Pons (tissue), 1 donor: ENCODE measurements around the gene BLOC1S4.
"Not testable (repeated sequence)": the region's sequence is repeated elsewhere in the genome, so short reads cannot be mapped to it uniquely, and the experiment has no call there.

Source experiments
- DNase-seq: peaks from one replicate; pipeline ENCODE4 v3.0.0-alpha.2; 2016; ENCODE audit warnings: low spot score

The BLOC1S4 gene

GRCh38 chr4:6742507-6742906 lies 26.5 kb downstream of the BLOC1S4 start:
- DNase-seq = no peak

GRCh38 chr4:6742989-6743388 lies 27.0 kb downstream of the BLOC1S4 start:
- DNase-seq = no peak

GRCh38 chr4:6746721-6747293 lies 30.8 kb downstream of the BLOC1S4 start:
- no peak for DNase-seq

GRCh38 chr4:6747294-6748051 lies 31.5 kb downstream of the BLOC1S4 start:
- no peak for DNase-seq

- no peak for DNase-seq
Observed at GRCh38 chr4:6748286-6748685, 32.3 kb downstream of the BLOC1S4 start.

DNA sequence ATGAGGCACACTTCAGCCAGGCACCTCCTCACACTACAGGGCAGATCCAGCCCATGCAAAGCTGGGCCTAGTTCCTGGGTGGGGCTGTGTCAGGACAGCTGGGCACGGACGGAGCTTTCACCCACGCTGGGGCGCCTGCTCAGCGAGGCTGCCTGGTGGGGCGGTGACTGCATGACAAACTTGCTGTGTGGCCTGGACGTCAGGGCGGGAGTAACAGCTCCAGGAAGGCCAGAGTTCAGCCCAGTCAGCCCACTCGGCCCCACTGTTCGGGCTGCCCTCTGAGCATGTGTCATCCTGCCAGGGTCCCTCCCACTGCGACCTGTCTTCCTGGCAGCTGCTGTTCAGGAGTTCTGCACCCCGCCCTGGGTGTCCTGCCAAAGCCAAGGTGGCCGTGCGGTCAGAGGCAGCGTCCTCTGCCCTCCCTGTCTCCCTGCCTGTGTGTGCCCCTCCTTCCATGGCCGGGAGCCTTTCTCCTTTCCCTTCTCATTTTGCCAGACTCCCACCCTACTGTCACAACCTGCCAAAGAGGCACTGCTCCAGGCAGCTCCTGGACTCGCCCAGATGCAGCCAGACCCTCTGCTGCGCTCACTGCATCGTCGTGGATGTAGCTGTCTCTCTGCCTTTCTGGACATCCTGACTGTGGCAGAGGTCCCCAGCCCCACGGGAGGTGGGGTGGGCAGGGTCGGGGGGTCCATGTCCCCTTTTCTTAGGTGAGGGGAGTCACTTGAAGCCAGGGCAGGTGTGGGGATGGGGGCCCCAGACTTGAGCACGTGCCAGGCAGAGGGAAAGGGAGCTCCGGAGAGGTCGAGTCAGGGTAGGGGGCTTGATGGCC lies 33.6 kb downstream of the BLOC1S4 start:
- no peak for DNase-seq

DNA sequence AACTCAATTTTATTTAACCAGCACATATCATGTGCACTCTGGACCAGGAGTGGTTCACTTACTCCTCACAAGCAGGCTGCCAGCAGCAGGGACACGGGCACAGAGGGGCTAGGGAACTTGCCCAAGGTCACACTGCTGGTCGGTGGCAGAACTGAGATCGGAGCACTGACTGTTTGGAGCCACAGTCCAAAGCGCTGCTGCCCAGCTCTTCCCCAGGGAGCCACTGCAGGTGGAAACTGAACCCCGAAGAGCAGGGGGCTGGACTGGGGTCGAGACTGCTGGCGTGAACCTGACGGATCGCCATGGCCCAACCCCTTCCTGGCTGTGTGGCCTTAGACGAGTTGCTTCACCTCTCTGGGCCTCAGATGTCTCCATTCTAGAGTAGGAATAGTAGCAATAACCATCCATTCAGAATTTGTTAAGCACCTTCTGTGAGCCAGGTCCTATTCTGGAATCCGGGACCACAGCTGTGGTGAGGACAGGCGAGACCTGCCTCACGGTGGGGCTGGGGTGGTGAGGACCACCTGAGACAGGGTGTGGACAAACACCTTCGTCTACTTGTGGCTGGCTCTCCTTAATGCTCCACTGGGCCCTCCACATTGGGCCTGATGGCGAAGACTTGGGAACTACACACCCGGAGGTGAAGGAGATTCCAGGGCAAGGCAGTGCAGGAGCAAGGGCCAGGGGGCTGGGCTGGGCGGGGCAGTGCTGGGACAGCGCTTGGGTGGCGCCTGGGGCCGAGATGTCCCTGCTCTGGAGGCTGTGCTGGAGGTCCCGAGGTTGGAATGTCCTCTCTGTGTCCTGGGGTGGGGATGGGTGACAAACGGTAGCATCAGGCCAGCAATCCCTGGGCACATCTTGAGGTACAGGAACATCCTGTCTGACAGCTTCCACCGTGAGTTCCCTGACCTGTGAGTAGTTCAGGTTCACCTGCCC lies 34.6 kb downstream of the BLOC1S4 start:
- no peak for DNase-seq

GRCh38 chr4:6751611-6752485 lies 35.9 kb downstream of the BLOC1S4 start:
- DNase-seq = no peak

- DNase-seq = peak; percentile 58
Observed at GRCh38 chr4:6752486-6752829, 36.5 kb downstream of the BLOC1S4 start.

DNA sequence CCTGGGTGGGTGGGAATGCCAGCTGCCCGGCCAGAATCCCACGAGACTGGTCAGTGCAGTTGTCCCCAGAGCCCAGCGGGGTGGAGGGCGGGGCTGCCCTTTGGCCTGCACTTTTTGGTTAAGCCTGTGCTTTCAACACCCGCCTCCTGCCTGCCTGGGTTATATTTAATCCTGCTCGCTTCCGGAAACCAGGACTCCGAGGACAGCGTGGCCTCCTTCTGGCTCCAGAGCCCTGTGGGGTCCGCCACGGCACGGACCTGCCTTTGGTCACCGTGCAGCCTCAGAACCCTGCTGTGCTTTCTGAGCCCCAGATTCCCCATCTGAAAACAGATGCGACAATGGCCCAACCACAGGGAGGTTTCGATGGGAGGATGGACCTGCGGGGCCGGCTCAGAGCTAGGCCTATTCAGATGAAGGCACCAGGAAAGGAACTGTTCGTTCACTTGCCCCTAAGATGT lies 37.2 kb downstream of the BLOC1S4 start:
- DNase-seq = peak; percentile 52

GRCh38 chr4:6753891-6754290 lies 37.9 kb downstream of the BLOC1S4 start:
- no peak for DNase-seq

DNA sequence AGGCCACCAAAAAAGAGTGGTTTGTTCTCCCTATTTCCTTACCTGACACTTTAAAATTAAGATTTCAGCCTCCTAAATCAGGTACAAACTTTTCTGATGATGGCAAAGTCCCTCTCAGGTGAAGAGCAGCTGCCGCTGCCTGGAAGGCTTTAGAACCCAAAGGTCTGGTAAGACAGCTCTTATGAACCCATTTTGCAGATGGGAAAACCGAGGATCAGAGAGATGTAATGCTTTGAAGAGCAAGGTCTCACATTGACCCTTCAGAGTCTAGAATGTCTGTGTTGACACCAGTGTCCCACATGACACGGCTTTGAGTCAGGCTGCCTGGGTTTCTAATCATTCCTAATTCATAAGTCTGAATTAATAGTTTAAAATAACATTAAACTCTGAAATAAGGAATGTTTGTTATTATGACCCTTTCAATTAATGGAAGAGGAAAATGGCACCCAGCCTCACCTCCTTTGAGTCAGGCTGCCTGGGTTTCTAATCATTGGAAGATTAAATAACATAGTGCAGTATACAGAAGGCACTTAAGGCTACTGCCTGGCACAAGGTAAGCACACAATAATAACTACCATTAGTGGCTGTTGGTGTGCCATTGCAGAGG lies 38.6 kb downstream of the BLOC1S4 start:
- DNase-seq = no peak

DNA sequence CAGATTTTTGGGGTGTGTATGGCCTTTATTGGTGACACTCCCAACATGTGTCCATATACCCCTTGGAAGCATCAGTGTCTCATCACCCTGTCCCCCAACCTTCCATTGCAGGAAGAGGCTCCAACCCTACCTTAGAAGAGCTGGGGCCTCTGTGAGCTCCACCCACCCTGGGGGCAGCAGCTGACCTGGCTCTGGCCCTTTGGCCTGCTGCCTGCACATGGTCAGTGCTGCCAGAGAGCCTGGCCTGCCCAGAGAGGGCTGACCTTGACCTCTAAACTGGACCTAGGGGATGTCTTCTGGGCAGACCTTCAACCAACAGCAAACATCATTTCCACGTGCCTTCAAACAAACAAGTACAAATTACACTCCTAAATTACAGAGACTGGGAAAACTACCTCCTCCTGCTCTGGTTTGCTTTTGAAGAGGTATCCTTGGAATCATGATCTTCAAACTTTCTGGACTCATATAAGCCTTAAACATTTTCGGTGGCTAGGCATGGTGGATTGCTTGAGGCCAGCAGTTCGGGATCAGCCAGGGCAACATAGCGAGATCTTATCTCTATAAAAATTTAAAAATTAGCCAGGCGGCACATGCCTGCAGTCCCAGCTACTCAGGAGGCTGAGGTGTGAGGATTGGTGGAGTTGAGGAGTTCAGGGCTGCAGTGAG lies 39.2 kb downstream of the BLOC1S4 start:
- DNase-seq = no peak

- not testable (repeated sequence) for DNase-seq
Observed at GRCh38 chr4:6756345-6756744, 40.4 kb downstream of the BLOC1S4 start.

DNA sequence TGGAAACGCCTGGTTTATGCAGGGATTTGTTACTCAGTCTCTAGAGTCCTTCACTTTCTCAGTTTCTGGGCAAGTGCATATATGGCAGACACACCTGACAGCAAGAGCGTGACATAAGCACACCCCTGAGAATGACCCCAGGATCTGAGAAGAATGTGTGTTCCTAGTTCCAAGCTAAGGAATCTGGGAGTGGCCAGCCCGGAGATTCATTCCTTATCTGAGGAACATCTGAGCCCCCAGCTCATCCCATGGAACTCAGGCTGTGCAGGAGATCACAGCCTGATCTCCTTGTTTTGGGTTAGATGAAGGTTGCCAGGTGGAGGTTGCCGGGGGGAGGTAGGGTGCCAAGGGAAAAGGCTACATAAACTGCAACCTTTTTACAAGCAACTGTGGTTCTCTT lies 42.8 kb downstream of the BLOC1S4 start:
- no peak for DNase-seq

DNA sequence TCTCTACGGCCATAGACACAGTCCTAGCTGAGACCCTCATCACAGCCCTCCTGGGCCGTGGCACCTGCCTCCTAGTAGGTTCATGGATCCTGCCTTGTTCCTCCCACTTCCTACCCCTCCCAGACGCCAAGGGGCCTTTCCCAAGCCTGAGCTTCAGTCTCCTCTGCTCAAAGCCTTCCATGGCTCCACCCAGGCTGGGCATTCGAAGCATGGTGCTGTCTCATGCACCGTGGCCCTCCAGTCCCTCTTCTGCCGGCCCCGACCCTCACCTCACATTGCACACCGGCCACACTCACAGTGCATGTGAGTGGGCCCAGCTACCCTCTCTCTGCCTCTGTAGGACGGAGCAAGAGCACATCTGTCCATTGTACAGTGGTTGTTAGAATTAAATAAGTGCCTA lies 44.9 kb downstream of the BLOC1S4 start:
- DNase-seq = no peak

DNA sequence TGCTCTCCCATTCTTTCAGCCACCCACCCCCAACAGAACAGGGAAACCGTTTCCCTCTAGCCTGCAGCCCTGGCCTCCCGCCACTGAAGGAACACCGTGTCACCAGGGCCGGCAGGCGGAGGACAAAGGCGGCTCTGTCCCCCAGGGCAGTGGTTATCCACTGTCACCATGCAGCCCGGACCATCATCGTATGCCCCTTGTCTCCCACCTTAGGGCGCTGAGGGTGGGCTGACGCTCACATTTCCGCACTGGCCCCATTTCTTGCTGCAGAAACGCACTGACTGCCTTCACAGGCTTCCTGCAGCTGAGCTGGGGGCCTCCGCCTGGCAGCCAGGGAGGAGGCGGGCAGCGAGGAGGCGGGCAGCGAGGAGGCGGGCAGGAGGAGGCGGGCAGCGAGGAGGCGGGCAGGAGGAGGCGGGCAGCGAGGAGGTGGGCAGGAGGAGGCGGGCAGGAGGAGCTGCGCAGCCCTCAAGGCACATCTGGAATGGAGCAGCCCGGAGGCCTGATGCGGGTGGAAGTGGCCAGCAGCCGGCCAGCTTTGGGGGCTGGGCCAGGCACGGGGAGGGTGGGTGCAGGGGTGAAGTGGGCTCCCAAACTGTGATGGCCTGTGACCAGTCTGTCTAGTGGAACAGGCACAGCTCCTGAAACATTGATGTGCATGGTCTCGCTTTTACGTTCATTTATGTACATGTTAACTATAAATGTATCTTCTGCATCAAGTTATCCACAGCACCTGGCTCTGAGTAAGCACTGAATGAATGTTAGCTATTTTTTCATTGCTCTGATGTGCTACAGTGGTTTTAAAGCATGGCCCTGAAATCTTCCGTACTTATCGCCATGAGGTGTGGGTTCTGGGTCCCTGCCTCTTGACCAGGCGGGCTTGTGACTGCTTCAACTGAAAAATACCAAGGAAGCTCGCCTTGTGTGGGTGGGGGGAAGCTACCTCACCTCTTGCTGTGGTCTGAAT lies 46.0 kb downstream of the BLOC1S4 start:
- peak; percentile 75 for DNase-seq

- no peak for DNase-seq
Observed at GRCh38 chr4:6763330-6763851, 47.4 kb downstream of the BLOC1S4 start.
